HepG2 (cell line): Measurements from ENCODE around the gene RIOK2. TPM values are rescaled to one million over a fixed set of nuclear protein-coding genes. Genes with fewer than 3 reads are reported as not detected.

Experiments
- ETV6 ChIP-seq: sonication (generic); formaldehyde crosslinking; conservative IDR thresholded peaks from 2 replicates; pipeline ENCODE4 v1.4.0; 2020; ENCODE audit warnings: missing genetic modification reagents
- HOXA9 ChIP-seq: sonication (generic); formaldehyde crosslinking; IDR thresholded peaks from 2 replicates; pipeline ENCODE4 v1.8.1; 2022; ENCODE audit warnings: missing genetic modification reagents, mild to moderate bottlenecking, moderate library complexity, borderline replicate concordance
- MAFG ChIP-seq: sonication (generic); formaldehyde crosslinking; IDR thresholded peaks from 2 replicates; pipeline ENCODE4 v1.5.1; 2020; ENCODE audit warnings: mild to moderate bottlenecking, missing genetic modification reagents
- NFRKB ChIP-seq: fragments of 450-650 bp; IDR thresholded peaks from 2 replicates; pipeline ENCODE4 v1.6.1; 2017
- RARG ChIP-seq: sonication (generic); formaldehyde crosslinking; IDR thresholded peaks from 2 replicates; pipeline ENCODE4 v1.4.0; 2020; ENCODE audit warnings: low read depth, mild to moderate bottlenecking, missing genetic modification reagents
- WIZ ChIP-seq: sonication (generic); formaldehyde crosslinking; IDR thresholded peaks from 2 replicates; pipeline ENCODE4 v1.5.1; 2020; ENCODE audit warnings: mild to moderate bottlenecking, missing genetic modification reagents
- ZBTB8A ChIP-seq: sonication (generic); formaldehyde crosslinking; IDR thresholded peaks from 2 replicates; pipeline ENCODE4 v1.4.0; 2020; ENCODE audit warnings: mild to moderate bottlenecking, low read depth, missing genetic modification reagents, borderline replicate concordance
- ZFP36L1 ChIP-seq: sonication (generic); formaldehyde crosslinking; IDR thresholded peaks from 2 replicates; pipeline ENCODE4 v1.8.0; 2022; ENCODE audit warnings: mild to moderate bottlenecking, missing genetic modification reagents, moderate library complexity
- polyA plus RNA-seq, 8 experiments: library from polyadenylated mRNA; depleted of rRNA in 3 of 8; stranded (reverse) in 7 of 8; unstranded in 1 of 8; fragments of >200 nt; fragmentation: Illumina TruSeq in 4 of 8; extraction: Trizol in 4 of 8; gene quantifications; 2 replicates each; pipeline versions ENCODE4 v1.2.1 to v1.2.3, GENCODE V29; 2011 to 2016; ENCODE audit warnings: low read depth in 4 of 8, missing spikeins in 1 of 8, mixed read lengths in 1 of 8; ENCODE audit not compliant: insufficient read depth in 1 of 8
- total RNA-seq, 5 experiments: library from RNA; depleted of rRNA; stranded (reverse); fragments of >200 nt; fragmentation: Illumina TruSeq; extraction: Trizol; gene quantifications; 2 replicates each; pipeline ENCODE4 v1.2.3, GENCODE V29; 2016; ENCODE audit warnings: low read depth in 1 of 5
- TF ChIP-seq, protein P1 (sequence below): sonication (generic); formaldehyde crosslinking; IDR thresholded peaks from 2 replicates; pipeline ENCODE4 v1.4.0; 2020; ENCODE audit warnings: mild to moderate bottlenecking, missing genetic modification reagents, borderline replicate concordance
- TF ChIP-seq, protein P2 (sequence below): sonication (generic); formaldehyde crosslinking; IDR thresholded peaks from 2 replicates; pipeline ENCODE4 v1.4.0; 2020; ENCODE audit warnings: missing genetic modification reagents
- TF ChIP-seq, protein P3 (sequence below): fragments of 450-650 bp; IDR thresholded peaks from 2 replicates; pipeline ENCODE4 v1.6.1; 2016
- TF ChIP-seq, protein P4 (sequence below): sonication (generic); formaldehyde crosslinking; IDR thresholded peaks from 2 replicates; pipeline ENCODE4; 2020; ENCODE audit warnings: missing genetic modification reagents, mild to moderate bottlenecking, borderline replicate concordance
- TF ChIP-seq, protein P5 (sequence below): sonication (generic); formaldehyde crosslinking; IDR thresholded peaks from 2 replicates; pipeline ENCODE4 v1.5.1; 2020; ENCODE audit warnings: mild to moderate bottlenecking, missing genetic modification reagents, moderate library complexity

The RIOK2 gene
- total and polyA plus RNA-seq, 2 of the 13 experiments (the other 11 are each of a cell fraction or from before 2014, with no cell fraction given): 8.1 to 46.6 TPM

DNA sequence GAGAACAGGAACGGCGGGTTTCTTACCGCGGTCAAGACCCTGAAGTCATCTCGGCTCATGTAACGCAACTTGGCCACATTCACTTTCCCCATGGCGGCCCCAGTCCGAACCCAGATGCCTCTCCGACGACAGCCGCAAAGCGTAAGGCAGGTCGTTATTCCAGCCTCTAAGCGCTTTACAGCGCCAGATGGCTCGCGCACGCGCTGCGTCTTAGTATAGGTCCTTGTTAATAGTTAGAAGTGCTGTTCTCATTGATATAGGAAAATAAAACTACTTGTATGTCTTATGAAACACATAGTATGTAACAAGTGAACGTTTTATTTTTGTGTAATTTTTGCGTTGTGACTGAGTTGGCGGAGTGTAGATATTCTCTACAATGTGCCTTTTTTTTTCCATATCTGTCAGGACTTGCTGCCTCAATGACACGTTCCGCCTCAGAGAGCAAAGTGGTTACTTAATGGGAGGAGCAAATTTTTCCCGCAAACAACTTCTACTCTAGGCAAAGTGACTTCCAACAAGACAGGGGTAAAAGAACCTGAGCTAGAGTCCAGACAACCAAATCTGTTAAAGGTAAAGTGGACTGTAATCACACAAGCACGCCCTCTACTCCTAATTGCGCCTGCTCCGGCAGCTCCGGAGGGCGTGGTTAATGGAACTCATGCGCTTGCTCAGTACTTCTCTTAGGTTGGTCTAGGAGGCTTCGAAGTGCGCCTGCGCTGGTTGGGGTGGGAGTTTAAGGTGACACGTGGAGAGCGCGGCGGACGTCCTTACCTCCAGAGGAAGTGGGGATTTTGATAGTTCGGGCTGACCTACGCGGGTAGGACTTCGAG is at the start of gene RIOK2 (continued):
- TF ChIP-seq, protein P1, sequence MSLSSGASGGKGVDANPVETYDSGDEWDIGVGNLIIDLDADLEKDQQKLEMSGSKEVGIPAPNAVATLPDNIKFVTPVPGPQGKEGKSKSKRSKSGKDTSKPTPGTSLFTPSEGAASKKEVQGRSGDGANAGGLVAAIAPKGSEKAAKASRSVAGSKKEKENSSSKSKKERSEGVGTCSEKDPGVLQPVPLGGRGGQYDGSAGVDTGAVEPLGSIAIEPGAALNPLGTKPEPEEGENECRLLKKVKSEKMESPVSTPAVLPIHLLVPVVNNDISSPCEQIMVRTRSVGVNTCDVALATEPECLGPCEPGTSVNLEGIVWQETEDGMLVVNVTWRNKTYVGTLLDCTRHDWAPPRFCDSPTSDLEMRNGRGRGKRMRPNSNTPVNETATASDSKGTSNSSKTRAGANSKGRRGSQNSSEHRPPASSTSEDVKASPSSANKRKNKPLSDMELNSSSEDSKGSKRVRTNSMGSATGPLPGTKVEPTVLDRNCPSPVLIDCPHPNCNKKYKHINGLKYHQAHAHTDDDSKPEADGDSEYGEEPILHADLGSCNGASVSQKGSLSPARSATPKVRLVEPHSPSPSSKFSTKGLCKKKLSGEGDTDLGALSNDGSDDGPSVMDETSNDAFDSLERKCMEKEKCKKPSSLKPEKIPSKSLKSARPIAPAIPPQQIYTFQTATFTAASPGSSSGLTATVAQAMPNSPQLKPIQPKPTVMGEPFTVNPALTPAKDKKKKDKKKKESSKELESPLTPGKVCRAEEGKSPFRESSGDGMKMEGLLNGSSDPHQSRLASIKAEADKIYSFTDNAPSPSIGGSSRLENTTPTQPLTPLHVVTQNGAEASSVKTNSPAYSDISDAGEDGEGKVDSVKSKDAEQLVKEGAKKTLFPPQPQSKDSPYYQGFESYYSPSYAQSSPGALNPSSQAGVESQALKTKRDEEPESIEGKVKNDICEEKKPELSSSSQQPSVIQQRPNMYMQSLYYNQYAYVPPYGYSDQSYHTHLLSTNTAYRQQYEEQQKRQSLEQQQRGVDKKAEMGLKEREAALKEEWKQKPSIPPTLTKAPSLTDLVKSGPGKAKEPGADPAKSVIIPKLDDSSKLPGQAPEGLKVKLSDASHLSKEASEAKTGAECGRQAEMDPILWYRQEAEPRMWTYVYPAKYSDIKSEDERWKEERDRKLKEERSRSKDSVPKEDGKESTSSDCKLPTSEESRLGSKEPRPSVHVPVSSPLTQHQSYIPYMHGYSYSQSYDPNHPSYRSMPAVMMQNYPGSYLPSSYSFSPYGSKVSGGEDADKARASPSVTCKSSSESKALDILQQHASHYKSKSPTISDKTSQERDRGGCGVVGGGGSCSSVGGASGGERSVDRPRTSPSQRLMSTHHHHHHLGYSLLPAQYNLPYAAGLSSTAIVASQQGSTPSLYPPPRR: no peak
- TF ChIP-seq NFRKB (no peak), ETV6 (CRISPR knock-in tag) (0 out of 2 replicates have a peak, but pooled peaks have one; percentile 46), RARG (CRISPR knock-in tag) (no peak), WIZ (0 out of 2 replicates have a peak, but pooled peaks have one; percentile 11), ZFP36L1 (CRISPR knock-in tag) (peak; percentile 35; the same call in 1 of the 2 replicates), MAFG (CRISPR knock-in tag) (no peak), HOXA9 (no peak; the same call in 1 of the 2 replicates), ZBTB8A (CRISPR knock-in tag) (no peak)
- TF ChIP-seq, protein P2, sequence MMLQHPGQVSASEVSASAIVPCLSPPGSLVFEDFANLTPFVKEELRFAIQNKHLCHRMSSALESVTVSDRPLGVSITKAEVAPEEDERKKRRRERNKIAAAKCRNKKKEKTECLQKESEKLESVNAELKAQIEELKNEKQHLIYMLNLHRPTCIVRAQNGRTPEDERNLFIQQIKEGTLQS (CRISPR knock-in tag): peak; percentile 20; the same call in 1 of the 2 replicates
- TF ChIP-seq, protein P3, sequence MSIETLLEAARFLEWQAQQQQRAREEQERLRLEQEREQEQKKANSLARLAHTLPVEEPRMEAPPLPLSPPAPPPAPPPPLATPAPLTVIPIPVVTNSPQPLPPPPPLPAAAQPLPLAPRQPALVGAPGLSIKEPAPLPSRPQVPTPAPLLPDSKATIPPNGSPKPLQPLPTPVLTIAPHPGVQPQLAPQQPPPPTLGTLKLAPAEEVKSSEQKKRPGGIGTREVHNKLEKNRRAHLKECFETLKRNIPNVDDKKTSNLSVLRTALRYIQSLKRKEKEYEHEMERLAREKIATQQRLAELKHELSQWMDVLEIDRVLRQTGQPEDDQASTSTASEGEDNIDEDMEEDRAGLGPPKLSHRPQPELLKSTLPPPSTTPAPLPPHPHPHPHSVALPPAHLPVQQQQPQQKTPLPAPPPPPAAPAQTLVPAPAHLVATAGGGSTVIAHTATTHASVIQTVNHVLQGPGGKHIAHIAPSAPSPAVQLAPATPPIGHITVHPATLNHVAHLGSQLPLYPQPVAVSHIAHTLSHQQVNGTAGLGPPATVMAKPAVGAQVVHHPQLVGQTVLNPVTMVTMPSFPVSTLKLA: peak; percentile 60
- TF ChIP-seq, protein P4, sequence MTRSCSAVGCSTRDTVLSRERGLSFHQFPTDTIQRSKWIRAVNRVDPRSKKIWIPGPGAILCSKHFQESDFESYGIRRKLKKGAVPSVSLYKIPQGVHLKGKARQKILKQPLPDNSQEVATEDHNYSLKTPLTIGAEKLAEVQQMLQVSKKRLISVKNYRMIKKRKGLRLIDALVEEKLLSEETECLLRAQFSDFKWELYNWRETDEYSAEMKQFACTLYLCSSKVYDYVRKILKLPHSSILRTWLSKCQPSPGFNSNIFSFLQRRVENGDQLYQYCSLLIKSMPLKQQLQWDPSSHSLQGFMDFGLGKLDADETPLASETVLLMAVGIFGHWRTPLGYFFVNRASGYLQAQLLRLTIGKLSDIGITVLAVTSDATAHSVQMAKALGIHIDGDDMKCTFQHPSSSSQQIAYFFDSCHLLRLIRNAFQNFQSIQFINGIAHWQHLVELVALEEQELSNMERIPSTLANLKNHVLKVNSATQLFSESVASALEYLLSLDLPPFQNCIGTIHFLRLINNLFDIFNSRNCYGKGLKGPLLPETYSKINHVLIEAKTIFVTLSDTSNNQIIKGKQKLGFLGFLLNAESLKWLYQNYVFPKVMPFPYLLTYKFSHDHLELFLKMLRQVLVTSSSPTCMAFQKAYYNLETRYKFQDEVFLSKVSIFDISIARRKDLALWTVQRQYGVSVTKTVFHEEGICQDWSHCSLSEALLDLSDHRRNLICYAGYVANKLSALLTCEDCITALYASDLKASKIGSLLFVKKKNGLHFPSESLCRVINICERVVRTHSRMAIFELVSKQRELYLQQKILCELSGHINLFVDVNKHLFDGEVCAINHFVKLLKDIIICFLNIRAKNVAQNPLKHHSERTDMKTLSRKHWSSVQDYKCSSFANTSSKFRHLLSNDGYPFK: peak; percentile 26; the same call in 1 of the 2 replicates
- TF ChIP-seq, protein P5, sequence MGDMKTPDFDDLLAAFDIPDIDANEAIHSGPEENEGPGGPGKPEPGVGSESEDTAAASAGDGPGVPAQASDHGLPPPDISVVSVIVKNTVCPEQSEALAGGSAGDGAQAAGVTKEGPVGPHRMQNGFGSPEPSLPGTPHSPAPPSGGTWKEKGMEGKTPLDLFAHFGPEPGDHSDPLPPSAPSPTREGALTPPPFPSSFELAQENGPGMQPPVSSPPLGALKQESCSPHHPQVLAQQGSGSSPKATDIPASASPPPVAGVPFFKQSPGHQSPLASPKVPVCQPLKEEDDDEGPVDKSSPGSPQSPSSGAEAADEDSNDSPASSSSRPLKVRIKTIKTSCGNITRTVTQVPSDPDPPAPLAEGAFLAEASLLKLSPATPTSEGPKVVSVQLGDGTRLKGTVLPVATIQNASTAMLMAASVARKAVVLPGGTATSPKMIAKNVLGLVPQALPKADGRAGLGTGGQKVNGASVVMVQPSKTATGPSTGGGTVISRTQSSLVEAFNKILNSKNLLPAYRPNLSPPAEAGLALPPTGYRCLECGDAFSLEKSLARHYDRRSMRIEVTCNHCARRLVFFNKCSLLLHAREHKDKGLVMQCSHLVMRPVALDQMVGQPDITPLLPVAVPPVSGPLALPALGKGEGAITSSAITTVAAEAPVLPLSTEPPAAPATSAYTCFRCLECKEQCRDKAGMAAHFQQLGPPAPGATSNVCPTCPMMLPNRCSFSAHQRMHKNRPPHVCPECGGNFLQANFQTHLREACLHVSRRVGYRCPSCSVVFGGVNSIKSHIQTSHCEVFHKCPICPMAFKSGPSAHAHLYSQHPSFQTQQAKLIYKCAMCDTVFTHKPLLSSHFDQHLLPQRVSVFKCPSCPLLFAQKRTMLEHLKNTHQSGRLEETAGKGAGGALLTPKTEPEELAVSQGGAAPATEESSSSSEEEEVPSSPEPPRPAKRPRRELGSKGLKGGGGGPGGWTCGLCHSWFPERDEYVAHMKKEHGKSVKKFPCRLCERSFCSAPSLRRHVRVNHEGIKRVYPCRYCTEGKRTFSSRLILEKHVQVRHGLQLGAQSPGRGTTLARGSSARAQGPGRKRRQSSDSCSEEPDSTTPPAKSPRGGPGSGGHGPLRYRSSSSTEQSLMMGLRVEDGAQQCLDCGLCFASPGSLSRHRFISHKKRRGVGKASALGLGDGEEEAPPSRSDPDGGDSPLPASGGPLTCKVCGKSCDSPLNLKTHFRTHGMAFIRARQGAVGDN (CRISPR knock-in tag): peak; percentile 98
